GM08714 (cell line): ENCODE measurements around the gene CFAP43.

ENCODE experiments used
- H3K4me3 ChIP-seq: fragments of 200-500 bp; sonication (Bioruptor generic); 2 replicates; pipeline ENCODE4 v1.5.1; 2014; ENCODE audit warnings: mild to moderate bottlenecking, low read length, inconsistent platforms
- ZNF274 ChIP-seq: IDR thresholded peaks from 2 replicates; pipeline ENCODE4 v1.6.1; 2012; ENCODE audit warnings: mild to moderate bottlenecking, low read depth, low read length

CFAP43 gene

DNA sequence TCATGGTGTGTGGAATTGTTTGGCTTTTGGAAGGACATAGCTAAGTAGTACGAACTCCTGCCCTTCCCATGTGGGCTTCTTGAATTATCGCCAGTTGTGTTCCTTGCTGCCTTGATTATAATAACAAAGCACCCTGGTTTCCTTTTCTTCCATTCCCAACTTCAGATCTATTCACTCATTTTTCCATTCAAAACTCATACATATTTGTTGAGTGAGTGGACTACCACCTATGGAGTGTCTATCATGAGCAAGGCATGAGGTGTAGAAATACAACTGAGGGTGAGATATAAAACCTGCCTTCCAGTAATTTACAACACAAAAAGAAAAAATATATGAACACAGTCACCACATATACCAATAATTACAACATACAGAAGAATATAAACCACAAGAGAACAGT is 141.6 kb downstream of the CFAP43 start:
- no peak for TF ChIP-seq ZNF274

DNA sequence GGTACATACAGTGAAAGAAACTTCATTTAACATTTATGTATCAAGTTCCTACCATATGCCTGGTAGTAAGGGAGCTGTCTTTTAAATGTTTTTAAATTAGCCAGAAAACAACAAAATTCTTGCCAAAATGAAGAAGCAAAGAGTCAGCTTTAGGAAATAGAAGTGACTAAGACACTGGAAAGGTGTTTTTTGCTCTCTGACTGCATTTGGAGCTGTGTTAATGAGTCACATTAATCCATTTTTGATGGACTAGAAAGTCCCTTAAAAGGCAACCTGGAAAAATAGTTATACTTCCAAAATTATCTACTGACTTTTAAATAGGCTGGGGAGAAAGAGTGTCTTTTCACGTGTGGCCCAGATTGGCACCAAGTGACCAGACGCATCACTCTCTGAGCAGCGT is 142.5 kb downstream of the CFAP43 start:
- no peak for TF ChIP-seq ZNF274
- no peak overlapping the region for H3K4me3 ChIP-seq

More for the DNA sequence above, 141.6 kb downstream of the CFAP43 start:
- no peak overlapping the region for H3K4me3 ChIP-seq

DNA sequence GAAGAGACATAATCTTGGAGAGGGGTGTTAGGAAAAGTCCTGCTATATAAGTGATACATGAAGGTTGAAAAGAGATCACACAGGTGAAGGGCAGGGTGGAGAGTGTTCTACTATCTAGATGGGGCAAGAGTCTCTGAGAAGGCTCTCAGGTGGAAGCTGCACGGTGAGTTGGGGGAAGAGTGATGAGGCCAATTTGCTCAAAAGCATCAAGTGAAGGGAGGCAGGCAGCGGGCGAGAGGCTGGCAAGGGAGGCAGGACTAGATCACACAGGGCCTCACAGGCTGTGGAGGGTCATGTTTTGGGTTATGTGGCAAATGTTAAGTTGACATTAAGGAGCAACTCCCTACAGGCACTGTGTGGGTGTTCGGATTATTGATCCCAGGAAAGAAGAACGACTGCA is 143.9 kb downstream of the CFAP43 start:
- H3K4me3 ChIP-seq, result no peak overlapping the region
- TF ChIP-seq ZNF274, result no peak

DNA sequence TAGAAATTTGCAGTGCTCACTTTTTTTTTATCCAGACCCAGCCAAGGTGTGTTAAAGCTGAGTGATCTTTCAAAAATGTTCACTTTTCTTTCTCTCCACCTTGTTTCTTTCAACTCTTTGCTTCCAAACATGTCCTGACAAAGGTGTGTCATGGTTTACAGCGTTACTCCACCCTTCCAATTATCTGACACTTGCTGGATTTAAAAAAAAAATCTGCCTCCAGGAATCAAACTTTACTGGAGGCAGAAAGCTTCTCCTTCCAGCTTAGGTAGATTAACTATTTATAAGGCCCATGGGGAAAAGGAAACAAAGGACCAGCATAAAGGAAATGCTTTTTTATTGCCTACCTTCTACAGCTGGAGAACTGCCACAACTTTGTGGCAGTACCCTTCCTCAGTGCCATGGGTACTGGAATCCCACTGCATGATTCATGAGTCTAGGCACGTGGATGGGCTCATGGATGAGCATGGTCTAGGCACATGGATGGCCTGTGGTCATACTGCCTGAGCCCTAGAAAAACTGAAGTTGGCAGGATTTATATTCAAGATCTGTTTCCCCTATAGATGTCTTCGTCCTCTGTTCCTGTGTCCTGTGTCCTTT is 146.3 kb downstream of the CFAP43 start, which contains the start of gene COL17A1:
Gene COL17A1 (minus strand): TSS at position 80 of the 600 bp plus-strand sequence. CDS start 5,207 bp downstream, outside the sequence.
- H3K4me3 ChIP-seq, result no peak within 1 kb of the TSS
- no peak for TF ChIP-seq ZNF274

DNA sequence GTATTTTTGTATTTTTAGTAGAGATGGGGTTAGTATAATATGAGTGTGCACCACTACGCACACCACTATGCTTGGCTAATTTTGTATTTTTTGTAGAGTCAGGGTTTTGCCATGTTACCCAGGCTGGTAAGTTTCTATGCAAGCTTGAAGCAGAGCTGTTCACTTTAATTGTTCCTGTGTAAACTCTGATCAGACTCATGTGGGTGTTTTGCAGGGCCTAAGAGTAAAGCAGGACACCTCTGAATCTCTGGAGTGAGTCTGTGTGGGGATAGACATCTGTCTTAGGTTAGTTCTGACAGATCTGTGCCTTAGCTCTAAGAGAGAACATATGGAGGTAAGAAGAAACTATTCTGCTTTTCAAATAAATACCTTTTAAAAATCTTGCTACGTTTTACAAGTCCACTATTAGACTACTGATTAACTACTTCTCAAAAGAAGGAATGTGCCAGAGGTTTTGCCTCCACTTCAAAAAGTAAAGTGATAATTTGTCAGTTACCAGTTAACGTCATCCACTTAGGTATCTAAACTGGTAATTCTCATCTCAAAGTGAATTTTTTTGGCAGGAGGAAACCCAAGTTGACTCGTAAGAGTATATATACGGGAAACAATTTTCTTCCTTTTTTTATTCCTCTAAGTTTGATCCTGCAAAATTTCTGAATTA is 147.6 kb downstream of the CFAP43 start:
- no peak overlapping the region for H3K4me3 ChIP-seq
- no peak for TF ChIP-seq ZNF274

DNA sequence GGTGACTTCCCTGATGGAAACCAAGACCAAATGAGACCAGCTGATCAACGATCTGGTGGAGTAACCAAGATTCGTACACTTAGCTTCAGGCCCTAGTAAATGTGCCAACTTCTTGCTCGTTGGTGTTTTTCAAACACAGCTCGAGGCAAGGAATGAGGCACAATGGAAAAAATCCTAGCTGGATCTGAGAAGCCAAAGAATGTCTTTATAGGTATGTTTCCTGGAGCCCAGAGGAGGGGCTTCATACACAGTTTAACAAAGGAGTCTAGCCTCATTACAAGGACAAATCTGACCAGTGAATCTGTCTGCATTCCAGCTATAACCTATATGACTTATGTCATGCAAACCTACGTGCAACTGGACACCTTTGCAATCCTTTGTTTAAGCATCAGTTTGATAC is 150.2 kb downstream of the CFAP43 start:
- no peak overlapping the region for H3K4me3 ChIP-seq
- TF ChIP-seq ZNF274, result no peak

DNA sequence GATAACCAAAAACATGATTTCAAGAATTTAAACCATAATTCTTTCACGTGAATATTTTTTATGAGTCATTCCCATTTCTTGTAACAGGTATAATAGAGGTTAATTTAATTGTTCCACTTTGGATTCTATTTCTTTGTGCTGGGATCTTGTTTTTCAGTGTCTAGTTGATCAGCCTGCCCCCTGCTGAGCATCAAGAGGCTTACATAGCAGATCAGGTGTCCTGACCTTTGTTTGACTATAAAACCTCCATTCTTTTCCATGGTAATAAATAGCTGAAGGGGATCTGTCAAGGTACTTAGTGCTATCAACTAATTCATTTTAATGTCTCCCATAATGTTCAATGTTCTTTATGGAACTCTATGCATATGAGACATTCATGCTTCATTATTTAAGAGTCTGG is 151.4 kb downstream of the CFAP43 start:
- no peak overlapping the region for H3K4me3 ChIP-seq
- no peak for TF ChIP-seq ZNF274
